Islet of Langerhans (tissue), 1 donor: ENCODE results near the gene INSR.
"Not testable (repeated sequence)": the region's sequence is repeated elsewhere in the genome, so short reads cannot be mapped to it uniquely, and the experiment has no call there.

ENCODE experiments used
- FAIRE-seq: peaks from one replicate; lab custom pipeline; 2011; peaks lifted over from hg19 to GRCh38; lab: Jason Lieb, UNC

The INSR gene

DNA sequence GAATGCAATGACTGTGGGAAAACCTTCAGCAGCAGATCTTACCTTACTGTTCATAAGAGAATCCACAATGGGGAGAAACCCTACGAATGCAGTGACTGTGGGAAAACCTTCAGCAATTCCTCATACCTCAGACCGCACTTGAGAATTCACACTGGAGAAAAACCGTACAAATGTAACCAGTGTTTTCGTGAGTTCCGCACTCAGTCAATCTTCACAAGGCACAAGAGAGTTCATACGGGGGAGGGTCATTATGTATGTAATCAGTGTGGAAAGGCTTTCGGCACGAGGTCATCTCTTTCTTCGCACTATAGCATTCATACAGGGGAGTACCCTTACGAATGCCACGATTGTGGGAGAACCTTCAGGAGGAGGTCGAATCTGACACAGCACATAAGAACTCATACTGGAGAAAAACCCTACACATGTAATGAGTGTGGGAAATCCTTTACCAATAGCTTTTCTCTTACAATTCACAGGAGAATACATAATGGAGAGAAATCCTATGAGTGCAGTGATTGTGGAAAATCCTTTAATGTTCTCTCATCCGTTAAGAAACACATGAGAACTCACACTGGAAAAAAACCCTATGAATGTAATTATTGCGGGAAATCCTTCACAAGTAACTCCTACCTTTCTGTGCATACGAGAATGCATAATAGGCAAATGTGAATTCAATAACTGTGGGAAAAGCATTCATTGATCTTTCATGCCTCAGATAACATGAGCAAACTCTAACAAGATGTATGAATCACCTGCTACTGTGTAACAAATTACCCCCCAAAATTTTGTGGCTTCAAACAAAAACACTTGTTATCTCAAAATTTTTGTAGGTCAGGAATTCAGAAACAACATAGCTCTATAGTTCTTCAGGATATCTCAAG lies 210.9 kb downstream of the INSR start:
- no peak for FAIRE-seq

- no peak for FAIRE-seq
These were observed 216.2 kb downstream of the INSR start for GRCh38 chr19:7078008-7078407.

GRCh38 chr19:7076151-7076550 lies 218.1 kb downstream of the INSR start:
- no peak for FAIRE-seq

DNA sequence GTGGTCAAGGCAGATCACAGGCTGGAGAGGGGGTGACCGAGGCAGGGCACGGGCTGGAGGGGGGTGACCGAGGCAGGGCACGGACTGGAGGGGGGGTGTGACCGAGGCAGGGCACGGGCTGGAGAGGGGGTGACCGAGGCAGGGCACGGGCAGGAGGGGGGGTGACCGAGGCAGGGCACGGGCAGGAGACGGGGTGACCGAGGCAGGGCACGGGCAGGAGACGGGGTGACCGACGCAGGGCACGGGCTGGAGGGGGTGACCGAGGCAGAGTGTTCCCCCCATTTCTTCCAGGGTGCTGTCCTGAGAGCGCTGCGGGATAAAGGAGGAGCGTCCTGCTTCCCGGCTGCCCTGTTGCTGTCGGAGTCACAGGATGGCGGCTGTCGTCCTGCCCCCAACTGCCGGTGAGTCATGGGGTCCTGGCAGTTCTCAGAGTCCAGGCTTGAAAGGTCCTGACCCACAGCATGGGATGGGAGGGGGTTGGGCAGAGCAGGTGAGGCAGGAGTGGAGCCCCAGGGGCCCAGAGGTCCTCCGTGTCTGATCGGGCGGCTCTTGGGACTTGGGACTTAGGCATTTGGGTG lies 219.4 kb downstream of the INSR start:
- no peak for FAIRE-seq

- FAIRE-seq, result no peak
These were observed 221.7 kb downstream of the INSR start for GRCh38 chr19:7072541-7072940.

GRCh38 chr19:7069904-7070226 lies 224.3 kb downstream of the INSR start:
- no peak for FAIRE-seq

- FAIRE-seq, result no peak
These were observed 224.9 kb downstream of the INSR start, which contains the start of gene ZNF557 for GRCh38 chr19:7069042-7069903. ZNF557 (plus strand) TSS chr19:7069703; CDS start chr19:7075075, 5,372 bp downstream.

- FAIRE-seq, result no peak
These were observed 225.6 kb downstream of the INSR start for GRCh38 chr19:7068599-7068998.

DNA sequence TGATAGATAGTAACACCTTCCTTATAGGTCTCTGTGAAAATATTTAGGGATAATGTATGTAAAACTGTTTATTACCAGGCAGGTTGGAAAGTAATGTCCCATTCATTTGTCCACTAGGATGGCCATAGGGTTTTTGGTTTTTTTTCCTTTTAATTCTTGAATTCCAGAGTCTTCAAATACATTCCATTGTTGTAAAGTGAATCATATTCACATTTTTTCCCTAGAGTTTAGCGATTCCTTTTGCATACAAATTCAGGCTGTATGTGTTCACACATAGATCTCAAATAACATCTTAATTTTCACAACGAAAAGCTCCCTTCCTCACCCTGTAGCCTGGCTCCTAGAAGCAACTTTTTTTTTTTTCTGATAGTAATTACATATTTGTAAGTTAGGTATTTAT lies 226.5 kb downstream of the INSR start:
- FAIRE-seq, result no peak

DNA sequence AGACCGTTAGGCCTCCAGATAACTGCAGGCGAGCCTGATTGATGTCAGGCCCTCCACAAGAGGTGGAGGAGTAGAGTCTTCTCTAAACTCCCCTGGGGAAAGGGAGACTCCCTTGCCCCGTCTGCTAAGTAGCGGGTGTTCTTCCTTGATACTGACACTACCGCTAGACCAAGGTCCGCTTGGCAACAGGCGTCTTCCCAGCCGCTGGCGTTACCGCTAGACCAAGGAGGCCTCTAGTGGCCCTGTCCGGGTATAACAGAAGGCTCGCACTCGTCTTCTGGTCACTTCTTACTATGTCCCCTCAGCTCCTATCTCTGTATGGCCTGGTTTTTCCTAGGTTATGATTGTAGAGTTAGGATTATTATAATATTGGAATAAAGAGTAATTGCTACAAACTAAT lies 227.1 kb downstream of the INSR start:
- not testable (repeated sequence) for FAIRE-seq

DNA sequence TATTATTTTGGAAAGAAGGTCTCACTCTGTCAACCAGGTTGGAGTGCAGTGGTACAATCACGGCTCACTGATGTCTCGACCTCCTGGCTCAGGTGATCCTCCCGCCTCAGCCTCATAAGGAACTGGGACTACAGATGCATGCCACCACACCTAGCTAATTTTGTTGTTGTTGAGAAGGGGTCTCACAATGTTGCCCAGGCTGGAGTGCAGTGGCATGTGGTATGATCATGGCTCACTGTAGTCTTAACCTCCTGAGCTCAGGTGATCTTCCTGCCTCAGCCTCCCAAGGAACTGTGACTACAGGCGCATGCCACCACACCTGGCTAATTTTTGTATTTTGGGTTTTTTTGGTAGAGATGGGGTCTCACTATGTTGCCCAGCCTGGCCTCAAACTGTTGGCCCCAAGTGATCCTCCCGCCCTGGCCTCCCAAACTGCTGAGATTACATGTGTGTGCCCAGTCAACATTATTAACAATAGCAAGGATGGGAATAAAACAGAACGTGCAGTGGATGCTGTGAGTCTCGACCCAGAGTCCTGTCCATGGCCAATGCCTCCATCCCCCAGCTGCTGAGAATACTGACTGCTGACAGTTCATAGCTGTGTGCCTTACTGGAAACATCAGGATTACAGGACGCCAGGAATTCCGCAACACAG lies 230.3 kb downstream of the INSR start:
- no peak for FAIRE-seq

- FAIRE-seq, result no peak
These were observed 230.9 kb downstream of the INSR start for GRCh38 chr19:7063339-7063738.
